ENCODE data around the gene P4HB. TPM values are rescaled to one million over a fixed set of nuclear protein-coding genes. Genes with fewer than 3 reads are reported as not detected.

P4HB gene
- total RNA-seq, 1 experiment from 2014 or later: 1,635 TPM

DNA sequence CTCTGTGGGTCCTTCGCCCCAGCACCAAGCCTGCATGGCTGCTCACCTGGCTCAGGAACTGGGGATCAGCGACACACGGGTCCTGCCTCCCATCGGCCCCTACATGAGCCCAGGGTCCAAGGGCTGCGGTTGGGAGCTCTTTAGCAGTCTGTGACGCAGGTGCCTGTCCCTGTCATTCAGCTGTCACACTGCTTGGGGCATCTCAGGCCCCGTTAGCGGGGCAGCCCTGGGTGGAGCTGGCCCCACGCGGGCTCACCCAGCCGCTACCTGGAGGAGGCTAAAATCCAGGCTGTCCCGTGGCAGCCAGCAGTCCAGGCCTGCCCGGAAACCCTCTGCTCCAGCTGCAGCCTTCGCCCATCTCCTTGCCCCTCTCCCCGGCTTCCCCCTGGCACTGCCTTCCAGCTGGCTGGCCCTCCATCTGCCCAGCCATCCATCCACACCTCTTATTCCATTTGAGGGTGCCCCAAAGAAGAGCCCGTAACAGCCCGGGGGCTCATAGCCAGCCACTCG is 53.1 kb downstream of the P4HB start:
- H3K27ac ChIP-seq: no peak overlapping the region
- no peak for DNase-seq (ENCODE audit: low read depth in 1 of 2, low spot score in 2 of 2)
- peaks cover 10% of the 10 kb centered on the region for H3K4me1 ChIP-seq (replicated peaks)
- peaks cover 75% of the 10 kb centered on the region for H3K27me3 ChIP-seq (replicated peaks)
- no peaks in the 10 kb centered on the region for H3K36me3 ChIP-seq
- H3K4me3 ChIP-seq: no peak overlapping the region
- H3K9me3 ChIP-seq (replicated peaks): peaks cover 9% of the 10 kb centered on the region

DNA sequence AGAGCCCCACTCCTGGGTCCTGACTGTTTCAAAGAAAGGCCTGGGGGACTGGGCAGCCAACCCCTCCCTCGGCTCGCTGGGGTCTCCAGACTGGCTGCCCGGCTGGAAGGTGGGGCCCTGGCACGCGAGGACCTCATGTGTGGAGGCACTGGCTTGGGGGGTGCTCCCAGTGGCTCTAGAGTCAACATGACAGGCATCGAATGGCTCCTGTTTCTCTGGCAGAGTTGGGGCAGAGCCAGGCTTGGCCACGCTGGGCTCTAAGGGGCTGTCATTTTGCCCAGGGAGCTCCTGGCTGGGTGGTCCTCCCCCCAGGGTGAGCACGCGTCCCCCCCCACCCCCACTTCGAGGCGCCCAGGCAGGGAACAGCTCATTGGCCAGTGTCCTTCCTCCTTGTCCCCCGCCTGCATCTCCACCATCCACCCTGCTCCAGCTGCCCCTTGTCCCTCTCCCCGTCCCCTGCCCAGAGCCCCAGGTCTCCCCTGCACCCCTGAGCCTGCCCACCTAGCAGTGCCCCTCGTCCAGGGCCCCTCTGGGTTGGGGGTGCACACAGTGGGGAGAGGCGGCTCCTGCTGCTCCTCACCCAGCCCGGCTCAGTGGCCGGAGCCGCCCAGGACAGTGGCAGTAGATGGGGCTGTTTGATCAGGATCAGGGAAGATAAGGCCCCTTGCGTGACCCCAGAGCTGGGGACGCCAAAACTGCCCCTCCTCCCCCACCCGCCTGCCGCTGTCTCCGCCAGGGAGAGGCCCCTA is 53.7 kb downstream of the P4HB start:
- no peak for DNase-seq (ENCODE audit: low read depth in 1 of 2, low spot score in 2 of 2)
- H3K36me3 ChIP-seq: no peaks in the 10 kb centered on the region
- peaks cover 10% of the 10 kb centered on the region for H3K4me1 ChIP-seq (replicated peaks)
- H3K27me3 ChIP-seq (replicated peaks): peaks cover 79% of the 10 kb centered on the region
- no peak overlapping the region for H3K27ac ChIP-seq
- no peak overlapping the region for H3K4me3 ChIP-seq
- H3K9me3 ChIP-seq (replicated peaks): peaks cover 9% of the 10 kb centered on the region

DNA sequence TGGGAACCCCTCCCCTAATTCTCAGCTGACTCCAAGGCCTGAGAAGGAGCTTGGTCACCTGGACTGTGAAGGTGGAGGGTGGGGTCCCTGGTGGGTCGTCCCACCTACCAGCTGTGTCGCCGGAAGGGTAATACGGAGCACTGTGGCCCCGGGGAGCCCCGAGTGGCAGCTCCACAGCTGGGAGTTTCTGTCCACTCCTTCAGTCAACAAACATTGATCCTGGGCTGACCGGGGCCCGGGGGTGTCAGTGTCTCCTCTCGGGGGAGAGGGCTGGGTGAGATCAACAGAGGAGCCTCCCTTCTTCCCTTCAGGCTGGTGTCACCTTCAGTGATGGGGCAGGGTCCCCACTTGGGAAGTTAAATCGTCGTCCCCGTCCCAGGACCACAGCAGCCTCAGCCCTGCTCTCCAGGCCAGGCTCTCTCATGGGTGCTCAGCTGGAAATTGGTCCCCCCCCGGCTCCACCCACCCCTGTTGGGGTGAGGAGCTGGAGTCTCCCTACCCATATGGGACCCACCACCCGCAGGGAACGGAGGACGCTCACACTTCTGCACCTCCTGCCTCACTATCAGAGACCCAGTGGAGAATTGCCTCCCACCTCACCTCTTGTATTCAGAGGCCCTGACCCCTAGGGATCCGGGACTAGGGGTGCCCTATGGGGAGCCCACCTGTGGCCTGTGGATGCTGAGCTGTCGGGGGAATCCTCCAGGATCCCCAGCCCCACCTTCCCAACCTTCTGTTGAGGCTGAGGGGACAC is 54.5 kb downstream of the P4HB start:
- H3K4me3 ChIP-seq: no peak overlapping the region
- H3K27me3 ChIP-seq (replicated peaks): peaks cover 77% of the 10 kb centered on the region
- DNase-seq (ENCODE audit: low read depth in 1 of 2, low spot score in 2 of 2): no peak

DNA sequence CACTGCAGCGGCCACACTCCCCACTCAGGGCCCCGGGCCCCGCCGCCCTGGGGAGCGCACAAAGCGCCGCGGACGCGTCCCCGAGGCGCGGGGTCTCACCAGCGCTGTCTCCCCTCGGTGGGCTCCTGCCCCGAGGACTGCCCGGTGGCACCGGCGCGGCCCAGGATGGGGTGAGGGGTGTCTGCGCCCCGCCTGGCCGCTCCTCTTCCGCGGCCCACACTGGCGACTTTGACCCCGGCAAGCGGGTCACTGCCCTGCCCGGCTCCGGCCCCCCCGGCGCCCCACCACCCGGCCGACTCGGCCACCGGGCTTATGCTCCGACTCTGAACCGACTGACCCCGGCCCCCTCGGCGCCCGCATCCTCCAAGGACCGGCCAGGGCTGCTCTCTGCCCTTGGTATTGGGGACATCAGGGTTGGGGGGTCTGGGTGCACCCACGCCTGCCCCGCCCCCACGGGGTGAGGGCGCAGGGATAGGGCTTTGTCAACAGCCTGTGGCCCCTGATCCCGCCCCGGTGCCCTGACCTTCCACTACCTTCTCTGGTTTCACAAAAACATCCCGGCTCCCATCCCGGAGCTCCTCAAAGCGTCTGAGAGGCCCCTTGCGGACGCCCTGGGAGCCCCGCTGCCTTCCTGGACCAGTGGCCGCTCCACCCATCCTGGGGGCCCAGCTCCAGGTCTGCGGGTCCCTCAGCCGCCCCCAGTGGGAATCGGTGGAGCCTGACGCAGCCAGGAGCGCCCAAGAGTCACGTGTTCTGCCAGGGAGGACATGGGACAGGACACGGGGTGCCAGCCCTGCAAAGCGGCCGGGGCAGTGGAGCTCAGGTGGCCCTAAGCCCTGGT is 55.6 kb downstream of the P4HB start:
- no peak for DNase-seq (ENCODE audit: low read depth in 1 of 2, low spot score in 2 of 2)
- Histone ChIP-seq H3K4me3 (no peak overlapping the region), H3K4me1 (replicated peaks) (peaks cover 10% of the 10 kb centered on the region), H3K27me3 (replicated peaks) (peaks cover 83% of the 10 kb centered on the region), H3K9me3 (replicated peaks) (peaks cover 9% of the 10 kb centered on the region), H3K36me3 (no peaks in the 10 kb centered on the region), H3K27ac (no peak overlapping the region)

More for the DNA sequence above, 54.5 kb downstream of the P4HB start:
- Histone ChIP-seq H3K36me3 (no peaks in the 10 kb centered on the region), H3K4me1 (replicated peaks) (peaks cover 10% of the 10 kb centered on the region), H3K9me3 (replicated peaks) (peaks cover 9% of the 10 kb centered on the region), H3K27ac (no peak overlapping the region)

DNA sequence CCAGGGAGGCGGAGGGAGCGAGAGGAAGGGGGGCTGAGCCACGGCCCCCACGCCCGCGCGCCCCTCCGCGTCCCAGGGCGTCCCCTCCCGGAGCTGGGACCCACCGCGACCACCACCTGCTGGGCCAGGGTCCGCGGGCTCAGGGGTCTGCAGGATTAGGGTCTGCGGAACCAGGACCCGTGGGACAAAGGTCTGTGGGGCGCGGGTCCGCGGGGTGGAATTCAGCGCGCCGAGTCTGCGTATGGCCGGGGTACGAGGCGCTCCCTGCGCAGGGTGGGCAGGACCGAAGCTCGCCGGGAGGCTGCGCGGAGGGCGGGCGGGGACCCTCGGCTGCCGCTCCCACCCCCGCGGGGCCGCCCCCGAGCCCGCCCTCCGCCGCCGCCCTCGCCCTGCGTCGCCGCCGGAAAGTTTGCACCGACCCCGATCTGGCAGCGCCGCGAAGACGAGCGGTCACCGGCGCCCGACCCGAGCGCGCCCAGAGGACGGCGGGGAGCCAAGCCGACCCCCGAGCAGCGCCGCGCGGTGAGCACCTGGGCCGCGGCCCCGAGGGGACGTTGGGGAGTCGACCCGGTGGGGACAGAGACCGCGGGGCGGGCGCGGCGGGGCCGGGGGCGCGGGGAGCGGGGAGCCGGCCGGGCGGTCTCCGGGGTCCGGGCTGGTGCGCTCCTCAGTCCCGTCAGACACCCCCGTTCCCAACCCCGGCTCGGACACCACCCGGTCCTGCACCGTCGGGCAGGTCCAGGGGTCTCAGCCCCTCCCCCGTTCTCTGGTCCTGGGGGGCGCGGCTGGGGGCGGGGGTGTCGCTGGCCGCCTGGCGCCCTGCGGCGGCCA is 56.4 kb downstream of the P4HB start, which contains the start of gene GCGR:
Gene GCGR, plus strand, starts transcription at position 423 of the 831 bp plus-strand sequence. CDS start 4,869 bp downstream, outside the sequence.
- Histone ChIP-seq H3K27ac (no peak within 1 kb of the TSS), H3K4me1 (replicated peaks) (peaks cover 10% of the 10 kb centered on the region), H3K36me3 (no peaks in the 10 kb centered on the region), H3K27me3 (replicated peaks) (peaks cover 91% of the 10 kb centered on the region), H3K4me3 (no peak within 1 kb of the TSS), H3K9me3 (replicated peaks) (peaks cover 5% of the 10 kb centered on the region; the same call in 1 of the 2 replicates)
- no peak for DNase-seq (ENCODE audit: low read depth in 1 of 2, low spot score in 2 of 2)

DNA sequence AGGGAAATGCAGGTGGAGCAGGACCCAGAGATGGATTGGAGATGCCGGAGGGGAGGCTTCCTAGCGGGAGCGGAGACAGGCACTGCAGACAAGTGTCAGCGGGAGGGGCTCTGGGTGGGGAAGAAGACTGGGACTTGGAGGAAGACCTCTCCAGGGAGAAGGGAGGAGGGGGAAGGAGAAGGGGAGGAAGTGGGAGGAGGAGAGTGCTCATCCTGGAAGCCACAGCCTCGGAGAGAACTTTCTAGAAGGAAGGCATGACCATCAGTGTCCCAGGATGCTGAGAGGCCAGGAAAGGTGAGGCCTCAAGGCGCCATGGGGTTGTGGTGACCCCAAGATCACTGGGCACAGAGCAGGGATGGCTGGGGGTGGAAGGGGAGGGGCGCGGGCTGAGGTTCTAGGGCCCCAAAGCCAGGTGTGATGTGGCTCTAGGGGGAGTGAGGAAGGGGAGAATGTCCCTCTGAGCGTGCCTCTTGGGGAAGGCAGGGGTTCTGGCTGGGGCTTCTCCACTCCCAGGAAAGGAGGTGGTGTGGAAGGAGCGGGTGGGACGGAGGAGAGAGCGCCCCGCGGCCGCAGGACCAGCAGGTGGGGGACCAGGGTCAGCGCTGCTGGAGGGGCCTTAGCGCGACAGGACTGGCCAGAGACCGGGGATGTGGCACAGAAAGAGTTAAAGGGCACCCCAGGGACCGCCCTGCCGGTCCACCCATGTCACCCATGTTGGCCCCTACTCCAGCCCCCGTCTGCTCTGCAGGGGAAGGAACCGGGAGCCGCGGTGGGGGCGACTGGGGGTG is 57.3 kb downstream of the P4HB start:
- DNase-seq (ENCODE audit: low read depth in 1 of 2, low spot score in 2 of 2): no peak
- peaks cover 86% of the 10 kb centered on the region for H3K27me3 ChIP-seq (replicated peaks)

DNA sequence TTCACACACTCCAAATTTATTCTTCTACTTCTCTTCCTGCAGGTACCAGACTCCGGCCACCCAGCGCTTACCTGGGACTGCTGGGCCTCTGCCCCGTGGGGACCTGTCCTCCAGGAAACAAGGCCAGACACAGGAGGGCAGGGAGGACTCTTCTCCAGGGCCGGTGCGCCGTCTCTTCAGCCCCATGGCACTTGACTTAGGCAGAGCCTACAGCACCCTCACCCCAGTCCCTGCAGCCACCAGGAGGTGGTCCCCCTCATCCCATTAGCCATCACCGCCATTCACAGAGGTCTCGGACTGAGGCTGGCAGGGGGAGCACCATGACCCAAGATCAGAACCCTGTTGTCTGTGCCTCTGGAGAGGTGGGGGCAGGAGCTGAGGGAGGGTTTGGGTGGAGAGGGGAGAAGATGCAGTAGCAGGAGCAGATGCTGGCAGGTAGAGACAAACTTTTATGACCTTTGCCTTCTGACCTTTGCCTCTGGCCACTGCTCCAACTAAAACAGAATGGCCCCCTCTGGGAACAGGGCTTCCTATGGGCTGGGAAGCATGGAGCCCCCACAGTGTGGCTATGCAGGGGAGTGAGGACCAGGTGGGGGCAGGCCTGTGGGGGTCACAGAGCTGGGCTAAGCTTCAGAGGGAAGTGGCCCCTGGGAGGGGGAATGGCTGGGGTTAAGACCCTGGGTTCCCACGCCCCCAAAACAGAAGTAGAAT is 58.1 kb downstream of the P4HB start:
- peaks cover 10% of the 10 kb centered on the region for H3K4me1 ChIP-seq (replicated peaks)
- peaks cover 77% of the 10 kb centered on the region for H3K27me3 ChIP-seq (replicated peaks)
- no peak overlapping the region for H3K4me3 ChIP-seq
- H3K9me3 ChIP-seq (replicated peaks): peaks cover 5% of the 10 kb centered on the region; the same call in 1 of the 2 replicates
- DNase-seq (ENCODE audit: low read depth in 1 of 2, low spot score in 2 of 2): no peak
- H3K27ac ChIP-seq: no peak overlapping the region
- H3K36me3 ChIP-seq: no peaks in the 10 kb centered on the region

More for the DNA sequence above, 57.3 kb downstream of the P4HB start:
- Histone ChIP-seq H3K36me3 (no peaks in the 10 kb centered on the region), H3K4me3 (no peak overlapping the region), H3K9me3 (replicated peaks) (peaks cover 5% of the 10 kb centered on the region; the same call in 1 of the 2 replicates), H3K27ac (no peak overlapping the region), H3K4me1 (replicated peaks) (peaks cover 10% of the 10 kb centered on the region)

DNA sequence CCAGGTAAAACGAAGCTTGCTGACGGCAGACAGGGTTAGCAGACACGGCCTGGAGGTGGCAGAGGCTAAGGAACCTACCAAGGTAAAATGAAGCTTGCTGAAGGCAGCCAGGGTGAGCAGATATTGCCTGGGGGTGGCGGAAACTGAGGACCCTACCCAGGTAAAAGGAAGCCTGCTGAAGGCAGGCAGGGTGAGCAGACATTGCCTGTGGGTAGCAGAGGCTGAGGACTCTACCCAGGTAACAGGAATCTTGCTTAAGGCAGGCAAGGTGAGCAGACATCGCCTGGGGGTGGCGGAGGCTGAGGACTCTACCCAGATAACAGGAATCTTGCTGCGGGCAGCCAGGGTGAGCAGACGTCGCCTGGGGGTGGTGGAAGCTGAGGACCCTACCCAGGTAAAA is 59.0 kb downstream of the P4HB start:
- Histone ChIP-seq H3K9me3 (replicated peaks) (peaks cover 5% of the 10 kb centered on the region; the same call in 1 of the 2 replicates), H3K27ac (no peak overlapping the region), H3K4me3 (no peak overlapping the region), H3K27me3 (replicated peaks) (peaks cover 69% of the 10 kb centered on the region), H3K36me3 (no peaks in the 10 kb centered on the region), H3K4me1 (replicated peaks) (peaks cover 10% of the 10 kb centered on the region)
- no peak for DNase-seq (ENCODE audit: low read depth in 1 of 2, low spot score in 2 of 2)

DNA sequence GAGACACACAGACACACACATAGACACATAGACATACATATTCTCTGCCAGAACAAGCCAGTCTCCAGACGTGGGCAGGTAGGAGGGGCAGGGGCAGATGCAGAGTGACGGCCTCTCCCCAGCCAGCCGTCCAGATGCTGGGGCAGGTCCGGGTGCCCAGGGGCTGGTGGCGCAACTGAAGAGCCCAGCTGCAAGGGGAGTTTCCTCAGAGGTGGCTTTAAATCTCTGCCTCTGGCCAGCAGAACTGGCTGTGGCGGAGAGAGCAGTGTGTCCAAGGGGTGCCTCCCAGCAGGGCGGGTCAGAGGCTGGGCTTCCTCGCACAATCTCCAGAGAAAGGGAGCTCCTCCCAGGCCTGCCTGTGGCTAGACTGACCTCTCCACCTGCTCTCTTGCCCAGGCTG is 65.8 kb downstream of the P4HB start:
- H3K27ac ChIP-seq: no peak overlapping the region
- H3K36me3 ChIP-seq: no peaks in the 10 kb centered on the region
- H3K4me3 ChIP-seq: no peak overlapping the region
- H3K27me3 ChIP-seq (replicated peaks): peaks cover 12% of the 10 kb centered on the region
- no peaks in the 10 kb centered on the region for H3K4me1 ChIP-seq (replicated peaks)
- DNase-seq (ENCODE audit: low read depth in 1 of 2, low spot score in 2 of 2): no peak
- no peaks in the 10 kb centered on the region; the same call in 1 of the 2 replicates for H3K9me3 ChIP-seq (replicated peaks)

DNA sequence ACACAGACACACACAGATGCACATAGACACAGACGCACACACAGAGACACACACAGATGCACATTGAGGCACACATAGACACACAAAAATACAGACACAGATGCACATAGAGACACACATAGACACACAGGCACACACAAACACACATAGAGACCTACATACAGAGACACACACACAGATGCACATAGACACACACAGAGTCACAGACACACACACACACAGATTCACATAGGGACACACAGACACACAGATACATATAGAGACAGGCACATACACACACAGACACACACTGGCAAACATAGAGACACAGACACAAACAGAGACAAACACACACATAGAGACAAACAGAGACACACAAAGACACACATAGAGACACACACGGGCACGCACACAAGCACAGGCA is 66.3 kb downstream of the P4HB start:
- Histone ChIP-seq H3K4me1 (replicated peaks) (no peaks in the 10 kb centered on the region), H3K27ac (no peak overlapping the region), H3K4me3 (no peak overlapping the region), H3K36me3 (no peaks in the 10 kb centered on the region), H3K9me3 (replicated peaks) (no peaks in the 10 kb centered on the region; the same call in 1 of the 2 replicates), H3K27me3 (replicated peaks) (peaks cover 7% of the 10 kb centered on the region)
- DNase-seq (ENCODE audit: low read depth in 1 of 2, low spot score in 2 of 2): no peak
